Hair follicular keratinocyte (primary cell): ENCODE data around the gene XKRX. TPM values are rescaled to one million over a fixed set of nuclear protein-coding genes. Genes with fewer than 3 reads are reported as not detected.

Experiments
- total RNA-seq: library from RNA; depleted of rRNA; stranded (reverse); fragments of >200 nt; gene quantifications from 2 replicates; pipeline ENCODE4 v1.2.3, GENCODE V29; 2015

The XKRX gene
- 0.08 and 0.16 TPM in 2 replicates for total RNA-seq

GRCh38 chrX:100928660-100929613 lies at the start of gene XKRX:
Gene XKRX, minus strand, starts transcription at chrX:100928917. Its CDS starts 613 bp downstream, at chrX:100928304.

GRCh38 chrX:100969408-100969807 lies 40.7 kb upstream of the XKRX start, which contains the start of gene ARL13A:
Gene ARL13A, plus strand, starts transcription at chrX:100969708. Its CDS starts 3,982 bp downstream, at chrX:100973690.

GRCh38 chrX:100874325-100874724 lies 54.4 kb downstream of the XKRX start, which contains the start of gene NOX1:
Gene NOX1, minus strand, starts transcription at chrX:100874359. Its CDS starts 220 bp downstream, at chrX:100874139.

Other genes starting within 250 kb of the XKRX start
- gene SYTL4, start 196.8 kb downstream of the XKRX start, total RNA-seq = 0.38 and 0.39 TPM in 2 replicates
- gene CSTF2, start 108.5 kb downstream of the XKRX start, total RNA-seq = 16.4 and 26.8 TPM in 2 replicates
- gene NOX1, start 54.6 kb downstream of the XKRX start, total RNA-seq = not detected in 2 replicates
- gene ARL13A, start 40.8 kb upstream of the XKRX start, total RNA-seq = not detected in 2 replicates
- gene TRMT2B, start 123.2 kb upstream of the XKRX start, total RNA-seq = 12.1 and 14.4 TPM in 2 replicates
- gene TMEM35A, start 150.0 kb upstream of the XKRX start, total RNA-seq = not detected in 2 replicates
- 9.1 and 14.7 TPM in 2 replicates for gene CENPI, start 169.3 kb upstream of the XKRX start, total RNA-seq